ENCODE data around the gene WSCD2. TPM values are rescaled to one million over a fixed set of nuclear protein-coding genes. Genes with fewer than 3 reads are reported as not detected.

Gene WSCD2
- total RNA-seq, 2 experiments from 2014 or later = not detected

- peaks cover 13% of the 10 kb centered on the region for H3K4me1 Mint-ChIP-seq
- H3K27me3 Mint-ChIP-seq = peaks cover 23% of the 10 kb centered on the region
- ATAC-seq (ENCODE audit: low read depth) (no peak), DNase-seq (no peak)
- no peaks in the 10 kb centered on the region for H3K36me3 Mint-ChIP-seq
- POLR2A ChIA-PET = no interaction called here
- no peak overlapping the region for H3K4me3 Mint-ChIP-seq
- no peak overlapping the region for H3K27ac Mint-ChIP-seq
- no peaks in the 10 kb centered on the region for H3K9me3 Mint-ChIP-seq
Observed at GRCh38 chr12:108282160-108282559, 153.1 kb downstream of the WSCD2 start.

- Mint-ChIP-seq H3K36me3 (no peaks in the 10 kb centered on the region), H3K4me1 (peaks cover 13% of the 10 kb centered on the region), H3K4me3 (no peak overlapping the region), H3K27ac (no peak overlapping the region), H3K9me3 (no peaks in the 10 kb centered on the region), H3K27me3 (peaks cover 23% of the 10 kb centered on the region)
- POLR2A ChIA-PET = no interaction called here
- DNase-seq = no peak
- ATAC-seq (ENCODE audit: low read depth) = no peak
Observed at GRCh38 chr12:108282676-108283075, 153.6 kb downstream of the WSCD2 start.

DNA sequence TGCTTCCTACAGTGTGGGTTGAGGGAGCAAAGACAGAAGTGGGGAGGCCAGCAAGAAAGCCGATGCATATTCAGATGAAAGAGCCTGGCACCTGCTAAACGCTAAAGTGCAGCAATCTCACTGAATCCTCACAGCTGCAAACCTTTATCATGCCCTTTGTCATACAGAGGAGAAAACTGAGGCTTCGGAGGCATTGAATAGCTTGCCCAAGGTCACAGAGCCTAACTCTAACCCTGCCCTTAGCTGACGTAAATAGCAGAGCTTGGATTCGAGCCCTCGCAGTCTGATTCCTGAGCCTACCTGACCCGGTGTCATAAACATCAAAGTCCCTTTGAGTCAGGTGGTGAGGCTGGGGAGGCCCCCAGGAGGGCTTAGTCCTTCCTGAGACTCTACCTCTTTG is 155.1 kb downstream of the WSCD2 start:
- no peaks in the 10 kb centered on the region for H3K9me3 Mint-ChIP-seq
- H3K4me3 Mint-ChIP-seq = no peak overlapping the region
- peaks cover 10% of the 10 kb centered on the region for H3K4me1 Mint-ChIP-seq
- ATAC-seq (ENCODE audit: low read depth) (no peak), DNase-seq (no peak)
- POLR2A ChIA-PET = no interaction called here
- H3K27me3 Mint-ChIP-seq = peaks cover 23% of the 10 kb centered on the region
- H3K27ac Mint-ChIP-seq = no peak overlapping the region
- no peaks in the 10 kb centered on the region for H3K36me3 Mint-ChIP-seq

DNA sequence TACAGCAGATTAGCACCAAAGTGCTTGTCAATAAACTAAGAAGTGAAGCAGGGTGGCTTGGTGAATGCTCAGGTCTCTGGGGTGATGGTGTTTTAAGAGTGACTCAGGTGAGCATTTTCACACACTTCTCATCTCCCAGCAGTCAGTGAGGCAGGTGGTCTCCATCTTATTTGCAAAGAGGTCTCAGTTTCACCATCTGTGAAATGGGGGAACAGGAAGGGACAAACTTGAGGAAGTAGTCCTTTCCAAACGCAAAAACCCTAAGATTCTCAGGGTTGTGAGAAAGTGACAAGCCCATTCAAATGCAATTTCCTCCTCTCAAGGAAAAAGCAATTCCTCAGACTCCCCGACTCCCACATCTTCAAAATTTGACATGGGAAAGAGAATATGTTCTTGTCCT is 155.9 kb downstream of the WSCD2 start:
- ATAC-seq (ENCODE audit: low read depth) (no peak), DNase-seq (no peak)
- Mint-ChIP-seq H3K4me3 (no peak overlapping the region), H3K4me1 (peaks cover 10% of the 10 kb centered on the region), H3K27me3 (peaks cover 19% of the 10 kb centered on the region), H3K36me3 (no peaks in the 10 kb centered on the region), H3K27ac (no peak overlapping the region), H3K9me3 (no peaks in the 10 kb centered on the region)
- POLR2A ChIA-PET = no interaction called here

GRCh38 chr12:108287227-108287626 is 158.1 kb downstream of the WSCD2 start:
- POLR2A ChIA-PET = no interaction called here
- DNase-seq (no peak), ATAC-seq (ENCODE audit: low read depth) (no peak)
- no peaks in the 10 kb centered on the region for H3K36me3 Mint-ChIP-seq
- peaks cover 15% of the 10 kb centered on the region for H3K27me3 Mint-ChIP-seq
- peaks cover 10% of the 10 kb centered on the region for H3K4me1 Mint-ChIP-seq
- no peak overlapping the region for H3K4me3 Mint-ChIP-seq
- H3K9me3 Mint-ChIP-seq = no peaks in the 10 kb centered on the region
- H3K27ac Mint-ChIP-seq = no peak overlapping the region

GRCh38 chr12:108289350-108290161 is 160.5 kb downstream of the WSCD2 start:
- ATAC-seq (ENCODE audit: low read depth) = no peak
- H3K4me1 Mint-ChIP-seq = no peaks in the 10 kb centered on the region
- no peak for DNase-seq

DNA sequence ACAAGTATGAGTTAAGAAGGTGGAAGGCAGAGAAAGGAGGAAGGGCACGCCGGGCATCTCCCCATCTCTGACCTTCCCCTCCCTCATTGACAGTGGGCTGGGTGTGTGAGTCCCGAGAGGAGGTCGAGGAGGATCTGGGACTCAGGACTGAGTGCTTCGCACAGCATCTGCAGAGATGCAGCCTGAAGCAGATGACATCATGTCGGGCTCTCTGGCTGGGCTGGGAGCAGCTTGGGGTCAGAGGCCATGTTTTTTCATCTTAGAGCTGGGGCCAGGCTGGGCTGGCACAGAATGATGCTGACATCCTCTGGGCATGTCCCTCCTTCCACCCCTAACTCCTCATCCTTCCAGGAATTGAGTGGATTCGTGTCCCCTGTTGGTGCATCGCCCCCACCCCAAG is 166.6 kb downstream of the WSCD2 start:
- Mint-ChIP-seq H3K9me3 (no peaks in the 10 kb centered on the region), H3K36me3 (no peaks in the 10 kb centered on the region), H3K4me1 (peaks cover 9% of the 10 kb centered on the region), H3K27ac (no peak overlapping the region), H3K4me3 (no peak overlapping the region), H3K27me3 (peaks cover 9% of the 10 kb centered on the region)
- ATAC-seq (ENCODE audit: low read depth) (no peak), DNase-seq (no peak)
- POLR2A ChIA-PET = no interaction called here

More at GRCh38 chr12:108289350-108290161, 160.5 kb downstream of the WSCD2 start:
- no peaks in the 10 kb centered on the region for H3K9me3 Mint-ChIP-seq
- H3K4me3 Mint-ChIP-seq = no peak overlapping the region
- H3K27ac Mint-ChIP-seq = no peak overlapping the region
- no peaks in the 10 kb centered on the region for H3K36me3 Mint-ChIP-seq
- POLR2A ChIA-PET = no interaction called here
- peaks cover 2% of the 10 kb centered on the region for H3K27me3 Mint-ChIP-seq

DNA sequence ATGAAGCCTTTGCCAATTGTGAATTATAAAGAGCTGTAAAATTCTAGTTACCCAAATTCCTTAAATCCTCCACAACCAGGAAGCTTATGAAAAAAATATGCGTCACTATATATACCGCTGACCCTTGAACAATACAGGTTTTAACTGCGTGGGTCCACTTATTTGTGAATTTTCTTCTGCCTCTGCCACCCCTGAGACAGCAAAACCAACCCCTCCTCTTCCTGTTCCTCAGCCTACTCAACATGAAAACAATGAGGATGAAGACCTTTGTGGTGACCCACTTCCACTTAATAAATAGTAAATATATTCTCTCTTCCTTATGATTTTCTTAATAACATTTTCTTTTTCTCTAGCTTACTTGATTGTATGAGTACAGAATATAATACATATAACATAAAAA is 167.9 kb downstream of the WSCD2 start:
- H3K27me3 Mint-ChIP-seq = peaks cover 9% of the 10 kb centered on the region
- no peaks in the 10 kb centered on the region for H3K36me3 Mint-ChIP-seq
- no peak overlapping the region for H3K27ac Mint-ChIP-seq
- ATAC-seq (ENCODE audit: low read depth) = no peak
- POLR2A ChIA-PET = no interaction called here
- H3K4me1 Mint-ChIP-seq = peaks cover 9% of the 10 kb centered on the region
- DNase-seq = no peak
- no peak overlapping the region for H3K4me3 Mint-ChIP-seq
- no peaks in the 10 kb centered on the region for H3K9me3 Mint-ChIP-seq

DNA sequence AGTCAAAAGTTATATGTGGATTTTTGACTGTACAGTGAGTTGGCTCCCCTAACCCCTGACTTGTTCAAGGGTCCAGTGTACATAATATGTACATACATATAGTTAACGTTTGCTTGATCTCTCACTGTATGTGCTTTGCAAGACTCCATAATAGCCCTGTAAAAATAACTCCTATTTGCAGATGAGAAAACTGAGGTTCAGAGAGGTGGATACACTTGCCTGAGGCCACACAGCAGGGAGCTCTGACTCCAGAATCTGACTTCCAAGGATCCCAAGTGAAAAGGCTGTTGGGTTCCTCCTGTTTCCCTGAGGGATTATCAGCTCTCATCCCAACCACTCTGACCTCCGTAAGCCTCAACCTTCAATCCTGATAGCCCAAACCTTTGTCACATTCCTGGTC is 168.3 kb downstream of the WSCD2 start:
- ATAC-seq (ENCODE audit: low read depth) = no peak

GRCh38 chr12:108297895-108298760 is 169.0 kb downstream of the WSCD2 start:
- H3K27ac Mint-ChIP-seq = peak overlapping the region; percentile 18
- peak; percentile 45 for ATAC-seq (ENCODE audit: low read depth)
- H3K36me3 Mint-ChIP-seq = no peaks in the 10 kb centered on the region
- DNase-seq = no peak
- peaks cover 9% of the 10 kb centered on the region for H3K27me3 Mint-ChIP-seq
- H3K4me3 Mint-ChIP-seq = no peak overlapping the region
- POLR2A ChIA-PET = no interaction called here
- peaks cover 9% of the 10 kb centered on the region for H3K4me1 Mint-ChIP-seq
- H3K9me3 Mint-ChIP-seq = no peaks in the 10 kb centered on the region

More for the DNA sequence above, 168.3 kb downstream of the WSCD2 start:
- H3K27me3 Mint-ChIP-seq = peaks cover 9% of the 10 kb centered on the region
- H3K27ac Mint-ChIP-seq = no peak overlapping the region
- H3K36me3 Mint-ChIP-seq = no peaks in the 10 kb centered on the region
- peaks cover 9% of the 10 kb centered on the region for H3K4me1 Mint-ChIP-seq
- H3K9me3 Mint-ChIP-seq = no peaks in the 10 kb centered on the region
- POLR2A ChIA-PET = no interaction called here
- no peak for DNase-seq
- no peak overlapping the region for H3K4me3 Mint-ChIP-seq

DNA sequence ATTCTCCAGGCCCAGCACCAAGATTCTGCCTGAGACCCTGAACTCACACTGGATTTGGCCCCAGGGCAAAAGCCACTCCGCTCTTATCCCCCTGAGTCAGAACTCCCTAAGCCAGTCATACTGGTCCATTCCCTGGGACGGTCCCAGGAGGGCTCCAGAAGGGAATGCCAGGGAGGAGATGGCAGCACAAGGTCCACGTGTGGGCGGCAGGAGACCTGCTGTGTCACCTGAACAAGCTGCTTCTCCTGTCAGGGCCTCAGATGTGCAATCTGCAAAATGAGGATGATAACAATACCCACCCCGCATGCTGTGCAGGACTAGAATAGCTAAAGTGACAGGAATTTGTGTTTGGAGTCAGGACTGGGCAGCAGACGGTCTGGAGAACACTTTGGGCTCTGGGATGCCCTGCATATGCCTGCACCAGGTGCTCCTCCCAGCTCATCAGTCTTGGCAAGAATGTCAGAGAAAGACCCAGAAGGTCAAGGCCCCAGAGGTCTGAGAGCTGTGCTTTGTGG is 169.7 kb downstream of the WSCD2 start:
- POLR2A ChIA-PET = no interaction called here
- no peaks in the 10 kb centered on the region for H3K9me3 Mint-ChIP-seq
- no peaks in the 10 kb centered on the region for H3K36me3 Mint-ChIP-seq
- no peak overlapping the region for H3K27ac Mint-ChIP-seq
- peaks cover 9% of the 10 kb centered on the region for H3K4me1 Mint-ChIP-seq
- ATAC-seq (ENCODE audit: low read depth) (no peak), DNase-seq (no peak)
- H3K4me3 Mint-ChIP-seq = no peak overlapping the region
- H3K27me3 Mint-ChIP-seq = peaks cover 7% of the 10 kb centered on the region

GRCh38 chr12:108299516-108299915 is 170.4 kb downstream of the WSCD2 start:
- H3K9me3 Mint-ChIP-seq = no peaks in the 10 kb centered on the region
- H3K4me1 Mint-ChIP-seq = peaks cover 9% of the 10 kb centered on the region
- POLR2A ChIA-PET = no interaction called here

More at GRCh38 chr12:108299516-108299915, 170.4 kb downstream of the WSCD2 start:
- DNase-seq = no peak
- Mint-ChIP-seq H3K27ac (no peak overlapping the region), H3K36me3 (no peaks in the 10 kb centered on the region), H3K4me3 (no peak overlapping the region), H3K27me3 (peaks cover 9% of the 10 kb centered on the region)
- no peak for ATAC-seq (ENCODE audit: low read depth)
